GM12891 (cell line): Measurements from ENCODE around the gene CYP24A1.

ENCODE experiments used
- POLR2A ChIP-seq: IDR thresholded peaks from 2 replicates; pipeline ENCODE4 v1.6.1; 2011; ENCODE audit warnings: low read depth, low read length, control low read depth
- POLR2AphosphoS5 ChIP-seq: IDR thresholded peaks from 2 replicates; pipeline ENCODE4 v1.6.1; 2011; ENCODE audit warnings: low read depth, low read length, control low read depth
- TAF1 ChIP-seq: IDR thresholded peaks from 2 replicates; pipeline ENCODE4 v1.6.1; 2011; ENCODE audit warnings: low read depth, low read length, control low read depth

- TF ChIP-seq POLR2AphosphoS5 (no peak), TAF1 (no peak), POLR2A (no peak)
Observed at GRCh38 chr20:54215157-54215789, 41.5 kb upstream of the CYP24A1 start.
